HepG2 (cell line): ENCODE measurements around the gene ZFX. TPM values are rescaled to one million over a fixed set of nuclear protein-coding genes. Genes with fewer than 3 reads are reported as not detected.

Experiments used
- ATAC-seq: fragments of 200-7000 bp; cut with Tn5 transposase; 3 replicates; pipeline ENCODE4 v1.9.1; 2020; ENCODE audit warnings: mild to moderate bottlenecking, moderate library complexity
- BruUV-seq: library from RNA; stranded (reverse); fragments of 400-500 nt; replicated peaks from 2 replicates; lab custom pipeline; 2021; lab: Mats Ljungman, UMichigan
- CTCF ChIA-PET: fragments of 300-600 bp; formaldehyde crosslinking; extraction: SDS; loops from one replicate; lab custom pipeline; 2021; ENCODE audit warnings: low total read pairs, inconsistent platforms, low intra/inter-chr PET ratio; lab: Yijun Ruan, JAX
- POLR2A ChIA-PET: fragments of 350-600 bp; sonication (Branson Sonifier 250); formaldehyde crosslinking; loops from one replicate; lab custom pipeline; 2020; ENCODE audit warnings: antibody characterized with exemption, inconsistent platforms; lab: Yijun Ruan, JAX
- DNase-seq: peaks from one replicate; pipeline ENCODE4 v3.0.0-alpha.2; 2015; ENCODE audit warnings: low spot score
- FAIRE-seq: peaks from 3 replicates; lab custom pipeline; 2011; peaks lifted over from hg19 to GRCh38; lab: Jason Lieb, UNC
- H2AFZ ChIP-seq: one replicate; pipeline ENCODE4 v1.6.1; 2011; ENCODE audit warnings: low read length, inconsistent platforms
- H3K27ac ChIP-seq: fragments of 300-600 bp; 3 replicates; pipeline ENCODE4 v1.8.0; 2011; ENCODE audit warnings: mixed run types, mild to moderate bottlenecking, mixed read lengths, low read length, inconsistent platforms; ENCODE audit not compliant: insufficient read depth; ENCODE audit errors: extremely low read length
- H3K27me3 ChIP-seq, 2 experiments: fragments of 200-600 bp in 1 of 2; 2 replicates in 1 of 2; 3 replicates in 1 of 2; pipeline versions ENCODE4 v1.6.0 to v1.8.0; 2011; ENCODE audit warnings: low read length in 2 of 2, mild to moderate bottlenecking in 2 of 2, moderate library complexity in 2 of 2, inconsistent platforms in 1 of 2; ENCODE audit not compliant: insufficient read depth in 2 of 2, control insufficient read depth in 1 of 2
- H3K36me3 ChIP-seq, 2 experiments: fragments of 200-600 bp in 1 of 2; replicated peaks in 1 of 2; 2 replicates in 1 of 2; 3 replicates in 1 of 2; pipeline versions ENCODE4 v1.5.1 to v1.8.0; 2011; ENCODE audit warnings: low read length in 2 of 2, inconsistent platforms in 1 of 2; ENCODE audit not compliant: insufficient read depth in 2 of 2, control insufficient read depth in 1 of 2
- H3K4me1 ChIP-seq: 2 replicates; pipeline ENCODE4 v1.5.1; 2012; ENCODE audit warnings: low read length, inconsistent platforms; ENCODE audit not compliant: insufficient read depth
- H3K4me2 ChIP-seq: 2 replicates; pipeline ENCODE4 v1.6.0; 2011; ENCODE audit warnings: low read depth, low read length, inconsistent platforms
- H3K4me3 ChIP-seq, 3 experiments: fragments of 200-600 bp in 1 of 3; sonication (generic), shearing (Covaris generic) in 1 of 3; replicated peaks in 1 of 3; 2 replicates each; pipeline ENCODE4 v1.5.1; 2011 to 2016; ENCODE audit warnings: low read length in 3 of 3, inconsistent platforms in 2 of 3, low read depth in 2 of 3, mild to moderate bottlenecking in 2 of 3, control low read depth in 1 of 3, mixed read lengths in 1 of 3; ENCODE audit not compliant: insufficient read depth in 1 of 3
- H3K79me2 ChIP-seq: one replicate; pipeline ENCODE4 v1.6.1; 2011; ENCODE audit warnings: low read length, inconsistent platforms; ENCODE audit not compliant: insufficient read depth
- H3K9ac ChIP-seq: 2 replicates; pipeline ENCODE4 v1.6.0; 2011; ENCODE audit warnings: mild to moderate bottlenecking, low read depth, low read length, inconsistent platforms; ENCODE audit not compliant: insufficient read depth
- H3K9me3 ChIP-seq: 2 replicates; pipeline ENCODE4 v1.5.1; 2012; ENCODE audit warnings: mild to moderate bottlenecking, low read length
- H4K20me1 ChIP-seq: 2 replicates; pipeline ENCODE4 v1.6.0; 2011; ENCODE audit warnings: inconsistent platforms, mild to moderate bottlenecking, low read length, moderate library complexity; ENCODE audit not compliant: insufficient read depth
- E2F5 ChIP-seq: sonication (generic); formaldehyde crosslinking; conservative IDR thresholded peaks from 2 replicates; pipeline ENCODE4 v1.4.0; 2020; ENCODE audit warnings: missing genetic modification reagents
- EZH2 ChIP-seq: conservative IDR thresholded peaks from 2 replicates; pipeline ENCODE4 v1.6.1; 2012; ENCODE audit warnings: mild to moderate bottlenecking, low read depth, low read length, moderate library complexity
- HOXA5 ChIP-seq: sonication (generic); formaldehyde crosslinking; IDR thresholded peaks from 2 replicates; pipeline ENCODE4 v1.4.0; 2020; ENCODE audit warnings: missing genetic modification reagents
- KMT2A ChIP-seq: sonication (generic); formaldehyde crosslinking; IDR thresholded peaks from 2 replicates; pipeline ENCODE4 v1.4.0; 2020; ENCODE audit warnings: missing genetic modification reagents
- NR2F6 ChIP-seq, 2 experiments: IDR thresholded peaks; 2 replicates each; pipeline ENCODE4 v1.6.1; 2016; ENCODE audit warnings: antibody characterized with exemption in 1 of 2, mild to moderate bottlenecking in 1 of 2
- PHF20 ChIP-seq: sonication (generic); formaldehyde crosslinking; IDR thresholded peaks from 2 replicates; pipeline ENCODE4 v1.5.0; 2020; ENCODE audit warnings: mild to moderate bottlenecking, missing genetic modification reagents
- RERE ChIP-seq: IDR thresholded peaks from 2 replicates; pipeline ENCODE4 v1.6.1; 2016; ENCODE audit warnings: low read depth, missing genetic modification reagents, missing compliant biosample characterization
- RNF2 ChIP-seq: fragments of 450-650 bp; conservative IDR thresholded peaks from 2 replicates; pipeline ENCODE4 v1.6.1; 2016; ENCODE audit warnings: low read depth
- SMAD1 ChIP-seq: sonication (generic); formaldehyde crosslinking; IDR thresholded peaks from 2 replicates; pipeline ENCODE4 v1.4.0; 2020; ENCODE audit warnings: missing genetic modification reagents, low read depth, mild to moderate bottlenecking, borderline replicate concordance
- SNRNP70 ChIP-seq: fragments of 200-400 bp; formaldehyde crosslinking; IDR thresholded peaks from 2 replicates; pipeline ENCODE4 v1.6.1; 2017; ENCODE audit warnings: mild to moderate bottlenecking, low read depth, low read length, moderate library complexity
- TBX3 ChIP-seq: fragments of 450-650 bp; IDR thresholded peaks from 2 replicates; pipeline ENCODE4 v1.6.1; 2017; ENCODE audit warnings: antibody characterized with exemption, mild to moderate bottlenecking, inconsistent platforms, borderline replicate concordance
- TEAD3 ChIP-seq: optimal IDR thresholded peaks from 2 replicates; pipeline ENCODE3; 2016; ENCODE audit warnings: borderline replicate concordance
- ZEB1 ChIP-seq: IDR thresholded peaks from 2 replicates; pipeline ENCODE4 v1.6.1; 2012; ENCODE audit warnings: mild to moderate bottlenecking, low read depth, inconsistent platforms; ENCODE audit not compliant: insufficient replicate concordance
- ZFP62 ChIP-seq: sonication (generic); formaldehyde crosslinking; IDR thresholded peaks from 2 replicates; pipeline ENCODE4 v1.4.0; 2020; ENCODE audit warnings: missing genetic modification reagents
- ZMAT3 ChIP-seq: sonication (generic); formaldehyde crosslinking; conservative IDR thresholded peaks from 2 replicates; pipeline ENCODE4 v1.7.0; 2021; ENCODE audit warnings: missing genetic modification reagents
- ZNF496 ChIP-seq: sonication (generic); formaldehyde crosslinking; IDR thresholded peaks from 2 replicates; pipeline ENCODE4 v1.8.1; 2023; ENCODE audit warnings: mild to moderate bottlenecking, moderate library complexity, missing genetic modification reagents; ENCODE audit not compliant: insufficient replicate concordance
- ZNF788 ChIP-seq: sonication (generic); formaldehyde crosslinking; IDR thresholded peaks from 2 replicates; pipeline ENCODE4 v1.5.0; 2020; ENCODE audit warnings: mild to moderate bottlenecking, missing genetic modification reagents, borderline replicate concordance
- WGBS: methylation state at CpG from one replicate; pipeline ENCODE4 v1.1.6; 2017; ENCODE audit warnings: low lambda C conversion rate; 5-methylcytosine and 5-hydroxymethylcytosine counted together
- in situ Hi-C: cut with HindIII; loops from 2 replicates; pipeline ENCODE4 v1.10.0; 2017; ENCODE audit warnings: low pct_unique_long_range_greater_than_20kb; ENCODE audit not compliant: extremely low pct_ligation_motif_present
- intact Hi-C: fragments of 100-400 bp; cut with micrococcal nuclease; formaldehyde crosslinking; loops from one replicate; pipeline ENCODE4 v1.10.0; 2022; ENCODE audit not compliant: unreplicated experiment
- polyA plus RNA-seq, 8 experiments: library from polyadenylated mRNA; depleted of rRNA in 3 of 8; stranded (reverse) in 7 of 8; unstranded in 1 of 8; fragments of >200 nt; fragmentation: Illumina TruSeq in 4 of 8; extraction: Trizol in 4 of 8; gene quantifications; 2 replicates each; pipeline versions ENCODE4 v1.2.1 to v1.2.3, GENCODE V29; 2011 to 2016; ENCODE audit warnings: low read depth in 4 of 8, missing spikeins in 1 of 8, mixed read lengths in 1 of 8; ENCODE audit not compliant: insufficient read depth in 1 of 8
- total RNA-seq, 5 experiments: library from RNA; depleted of rRNA; stranded (reverse); fragments of >200 nt; fragmentation: Illumina TruSeq; extraction: Trizol; gene quantifications; 2 replicates each; pipeline ENCODE4 v1.2.3, GENCODE V29; 2016; ENCODE audit warnings: low read depth in 1 of 5
- TF ChIP-seq, protein P1 (sequence below): sonication (generic); formaldehyde crosslinking; IDR thresholded peaks from 2 replicates; pipeline ENCODE4 v1.5.1; 2020; ENCODE audit warnings: mild to moderate bottlenecking, missing genetic modification reagents

Gene ZFX
- total and polyA plus RNA-seq, 2 of the 13 experiments (the other 11 are each of a cell fraction or from before 2014, with no cell fraction given) = 13.8 to 37.3 TPM

DNA sequence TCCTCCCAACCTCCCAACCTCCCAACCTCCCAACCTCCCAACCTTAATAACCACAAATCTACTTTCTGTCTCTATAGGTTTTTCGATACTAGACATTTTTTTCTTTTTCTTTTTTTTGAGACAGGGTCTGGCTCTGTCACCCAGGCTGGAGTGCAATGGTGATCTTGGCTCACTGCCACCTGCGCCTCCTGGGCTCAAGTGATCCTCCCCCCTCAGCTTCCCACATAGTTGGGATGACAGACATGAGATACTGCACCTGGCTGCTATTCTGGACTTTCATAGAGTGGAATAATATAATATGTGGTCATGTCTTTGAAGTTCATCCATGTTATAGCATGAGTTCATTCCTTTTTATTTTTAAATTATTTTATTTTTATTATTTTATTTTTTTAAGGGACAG is 39.5 kb upstream of the ZFX start:
- CTCF ChIA-PET = no interaction called here
- intact Hi-C loops = no loop called here
- DNase-seq (no peak), ATAC-seq (no peak), FAIRE-seq (no peak)
- POLR2A ChIA-PET = no interaction called here
- 89% methylated on average over 2 of the region's 2 CpGs for WGBS
- no peaks in the 10 kb centered on the region for H3K9me3 ChIP-seq
- BruUV-seq = no TSS peak
- in situ Hi-C loops = no loop called here
- no peaks in the 10 kb centered on the region for H3K79me2 ChIP-seq
- no peaks in the 10 kb centered on the region for H4K20me1 ChIP-seq
- H2AFZ ChIP-seq = no peak overlapping the region
- H3K36me3 ChIP-seq = no peaks in the 10 kb centered on the region
- H3K27me3 ChIP-seq = no peaks in the 10 kb centered on the region
- H3K27ac ChIP-seq = no peak overlapping the region
- H3K4me2 ChIP-seq = no peak overlapping the region
- no peak overlapping the region for H3K9ac ChIP-seq
- H3K4me1 ChIP-seq = no peaks in the 10 kb centered on the region
- H3K4me3 ChIP-seq = no peak overlapping the region
- TF ChIP-seq NR2F6 (IDR thresholded peaks at IDR 0.05) (no peak), NR2F6 (CRISPR knock-in tag; IDR thresholded peaks at IDR 0.05) (no peak), RERE (no peak), E2F5 (CRISPR knock-in tag) (no peak), HOXA5 (CRISPR knock-in tag) (no peak), ZFP62 (no peak), ZNF788 (CRISPR knock-in tag) (no peak), RNF2 (no peak), ZMAT3 (no peak), KMT2A (CRISPR knock-in tag) (no peak), TEAD3 (CRISPR knock-in tag) (no peak), PHF20 (CRISPR knock-in tag) (no peak), SMAD1 (CRISPR knock-in tag) (no peak), TBX3 (no peak), ZNF496 (CRISPR knock-in tag) (no peak), ZEB1 (no peak), EZH2 (no peak), SNRNP70 (no peak)
- TF ChIP-seq, protein P1, sequence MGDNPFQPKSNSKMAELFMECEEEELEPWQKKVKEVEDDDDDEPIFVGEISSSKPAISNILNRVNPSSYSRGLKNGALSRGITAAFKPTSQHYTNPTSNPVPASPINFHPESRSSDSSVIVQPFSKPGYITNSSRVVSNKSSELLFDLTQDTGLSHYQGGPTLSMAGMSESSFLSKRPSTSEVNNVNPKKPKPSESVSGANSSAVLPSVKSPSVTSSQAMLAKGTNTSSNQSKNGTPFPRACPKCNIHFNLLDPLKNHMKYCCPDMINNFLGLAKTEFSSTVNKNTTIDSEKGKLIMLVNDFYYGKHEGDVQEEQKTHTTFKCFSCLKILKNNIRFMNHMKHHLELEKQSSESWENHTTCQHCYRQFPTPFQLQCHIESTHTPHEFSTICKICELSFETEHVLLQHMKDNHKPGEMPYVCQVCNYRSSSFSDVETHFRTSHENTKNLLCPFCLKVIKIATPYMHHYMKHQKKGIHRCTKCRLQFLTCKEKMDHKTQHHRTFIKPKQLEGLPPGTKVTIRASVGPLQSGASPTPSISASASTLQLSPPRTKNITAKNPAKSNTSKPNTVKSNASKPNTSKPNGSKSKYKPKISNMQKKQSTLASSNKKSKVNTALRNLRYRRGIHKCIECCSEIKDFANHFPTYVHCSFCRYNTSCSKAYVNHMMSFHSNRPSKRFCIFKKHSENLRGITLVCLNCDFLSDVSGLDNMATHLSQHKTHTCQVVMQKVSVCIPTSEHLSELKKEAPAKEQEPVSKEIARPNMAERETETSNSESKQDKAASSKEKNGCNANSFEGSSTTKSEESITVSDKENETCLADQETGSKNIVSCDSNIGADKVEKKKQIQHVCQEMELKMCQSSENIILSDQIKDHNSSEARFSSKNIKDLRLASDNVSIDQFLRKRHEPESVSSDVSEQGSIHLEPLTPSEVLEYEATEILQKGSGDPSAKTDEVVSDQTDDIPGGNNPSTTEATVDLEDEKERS = no peak
